GM19397 (cell line): ENCODE measurements around the gene CASKIN1.

Source experiments
- ATAC-seq: cut with Tn5 transposase; IDR thresholded peaks from one replicate; pipeline ENCODE4 v1.9.1; 2021; ENCODE audit warnings: mild to moderate bottlenecking, moderate library complexity; ENCODE audit not compliant: unreplicated experiment

Gene CASKIN1

GRCh38 chr16:2195322-2196161 is 863 bp downstream of the CASKIN1 start:
- no peak for ATAC-seq

GRCh38 chr16:2194852-2195321 is 1.5 kb downstream of the CASKIN1 start:
- ATAC-seq: no peak

GRCh38 chr16:2194166-2194834 is 2.1 kb downstream of the CASKIN1 start:
- no peak for ATAC-seq

- no peak for ATAC-seq
These were observed 5.0 kb downstream of the CASKIN1 start for GRCh38 chr16:2191446-2191706.

- no peak for ATAC-seq
These were observed 5.6 kb downstream of the CASKIN1 start for GRCh38 chr16:2190659-2191445.

- no peak for ATAC-seq
These were observed 6.3 kb downstream of the CASKIN1 start for GRCh38 chr16:2190002-2190658.

- no peak for ATAC-seq
These were observed 7.0 kb downstream of the CASKIN1 start for GRCh38 chr16:2189252-2189893.

- ATAC-seq: no peak
These were observed 8.0 kb downstream of the CASKIN1 start for GRCh38 chr16:2188395-2188794.

- no peak for ATAC-seq
These were observed 9.2 kb downstream of the CASKIN1 start for GRCh38 chr16:2187212-2187611.

- no peak for ATAC-seq
These were observed 9.9 kb downstream of the CASKIN1 start for GRCh38 chr16:2186505-2186904.

- ATAC-seq: no peak
These were observed 10.3 kb downstream of the CASKIN1 start for GRCh38 chr16:2186064-2186463.

- ATAC-seq: no peak
These were observed 11.4 kb downstream of the CASKIN1 start for GRCh38 chr16:2184962-2185361.

GRCh38 chr16:2184346-2184745 is 12.1 kb downstream of the CASKIN1 start:
- ATAC-seq: no peak

- ATAC-seq: no peak
These were observed 12.7 kb downstream of the CASKIN1 start for GRCh38 chr16:2183671-2184070.

- ATAC-seq: no peak
These were observed 14.5 kb downstream of the CASKIN1 start for GRCh38 chr16:2181952-2182351.

GRCh38 chr16:2180962-2181923 is 15.2 kb downstream of the CASKIN1 start:
- no peak for ATAC-seq

GRCh38 chr16:2180461-2180860 is 15.9 kb downstream of the CASKIN1 start:
- no peak for ATAC-seq

GRCh38 chr16:2179576-2179975 is 16.8 kb downstream of the CASKIN1 start:
- ATAC-seq: no peak

- ATAC-seq: no peak
These were observed 17.3 kb downstream of the CASKIN1 start for GRCh38 chr16:2179107-2179501.
